SK-MEL-5 (cell line): ENCODE results near the gene MLLT6. TPM values are rescaled to one million over a fixed set of nuclear protein-coding genes. Genes with fewer than 3 reads are reported as not detected.

Experiments used
- DNase-seq: peaks from one replicate; pipeline ENCODE4 v3.0.0-alpha.2; 2016; ENCODE audit warnings: low read depth, low spot score
- in situ Hi-C: cut with HindIII; loops from 2 replicates; pipeline ENCODE4 v1.10.0; 2016; ENCODE audit warnings: low sequenced_read_pairs, high pct_unique_total_duplicates, low pct_unique_long_range_greater_than_20kb
- polyA plus RNA-seq, 2 experiments: library from polyadenylated mRNA; depleted of rRNA; stranded (reverse); fragments of >200 nt; gene quantifications; 2 replicates each; pipeline ENCODE4 v1.2.3, GENCODE V29; 2015
- total RNA-seq: library from RNA; depleted of rRNA; stranded (reverse); fragments of >200 nt; shearing (Covaris generic); gene quantifications from 2 replicates; pipeline ENCODE4 v1.2.3, GENCODE V29; 2014; rRNA removed

Gene MLLT6
- total RNA-seq, result 18.7 and 19.1 TPM in 2 replicates
- 29.6 and 43.8 TPM in 2 replicates for polyA plus RNA-seq (2015; cell fraction: cytosol; rRNA removed)
- polyA plus RNA-seq (2015; cell fraction: nucleus; rRNA removed), result 117 TPM in 2 replicates

DNA sequence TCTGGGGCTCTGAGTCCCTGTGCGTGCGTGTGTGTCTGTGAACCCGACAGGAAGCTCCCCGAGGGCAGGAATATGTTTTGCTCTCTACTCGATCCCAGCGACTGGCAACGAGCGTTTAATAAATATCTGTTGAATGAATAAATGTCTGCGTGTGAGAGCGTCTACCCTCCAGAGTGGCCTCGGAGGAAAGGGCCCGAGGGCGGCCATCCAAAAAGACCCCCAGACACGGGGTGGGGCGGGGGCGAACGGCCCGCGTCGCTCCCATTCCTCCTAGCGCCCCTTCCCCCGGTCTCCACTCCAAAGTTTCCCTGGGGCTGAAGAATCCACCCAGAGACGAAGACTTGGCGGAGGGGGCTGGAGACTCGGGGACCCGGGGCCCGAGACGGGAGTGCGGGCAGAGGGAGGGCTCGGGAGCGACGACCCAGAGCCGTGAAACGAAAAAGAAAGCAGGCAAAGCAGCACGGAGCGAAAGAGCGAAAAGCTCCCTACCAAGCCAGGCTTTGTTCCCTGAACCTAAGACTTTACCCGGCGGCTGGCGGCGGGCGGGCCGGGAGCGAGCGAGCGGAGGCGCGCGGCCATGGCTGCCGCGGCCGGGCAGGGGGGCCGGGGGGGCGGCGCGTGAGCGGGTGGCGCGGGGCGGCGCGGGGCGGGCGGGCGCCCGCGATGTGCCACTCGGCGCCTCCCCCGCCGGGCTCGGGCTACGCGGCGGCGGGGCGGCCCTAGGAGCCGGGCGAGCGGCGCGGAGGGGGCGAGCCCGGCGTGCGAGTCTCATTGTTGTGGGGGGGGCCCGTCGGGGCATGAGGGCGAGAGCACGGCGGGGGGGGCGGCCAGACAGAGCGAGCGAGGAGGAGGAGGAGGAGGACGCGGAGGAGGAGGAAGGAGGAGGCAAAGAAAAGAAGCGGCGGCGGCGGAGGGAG is at the start of gene MLLT6:
MLLT6 (plus strand) TSS at position 668 of the 917 bp plus-strand sequence. CDS start 360 bp downstream, outside the sequence.
- in situ Hi-C loops, result no loop called here
- DNase-seq, result peak; percentile 63

DNA sequence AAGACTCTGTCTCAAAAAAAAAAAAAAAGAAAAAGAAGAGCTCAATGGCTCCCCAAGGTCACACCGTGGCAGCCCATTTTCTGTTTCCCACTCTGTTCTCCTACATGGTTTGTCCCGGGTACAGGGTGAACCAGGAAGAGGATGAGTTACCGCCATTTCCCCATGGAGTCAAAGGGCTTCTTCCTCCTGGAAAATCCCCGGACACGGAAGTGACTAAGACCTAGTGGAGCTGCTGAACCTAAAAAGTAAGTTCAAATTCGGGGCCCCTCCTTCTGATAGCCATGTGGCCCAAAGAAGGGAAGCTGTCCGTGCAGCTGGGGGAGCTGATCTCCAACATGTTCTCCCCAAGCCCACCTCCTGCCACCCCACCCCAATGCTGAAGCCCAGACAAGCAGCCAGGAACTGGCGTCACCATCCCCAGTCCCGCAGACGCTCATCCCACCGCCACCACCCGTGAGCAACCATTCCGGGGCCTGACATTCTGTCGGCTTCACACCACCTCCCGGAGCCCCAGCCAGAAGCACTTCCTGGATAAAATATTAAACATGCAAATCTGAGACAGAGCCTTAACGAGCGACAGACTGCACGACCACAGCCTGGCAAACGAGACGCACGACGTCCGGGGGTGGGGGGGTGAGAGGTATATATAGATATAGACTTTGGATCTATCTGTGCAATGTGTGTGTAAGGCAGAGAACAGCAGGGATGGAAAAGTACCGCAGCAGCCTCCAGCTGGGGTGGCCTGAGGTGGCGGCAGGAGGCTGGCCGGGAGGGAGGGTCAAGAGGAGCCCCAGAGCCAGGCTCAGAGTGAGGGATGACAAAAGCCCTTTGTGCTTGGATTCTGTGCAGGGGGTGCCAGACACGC is 47.9 kb upstream of the MLLT6 start:
- DNase-seq, result no peak
- in situ Hi-C loops, result no loop called here

DNA sequence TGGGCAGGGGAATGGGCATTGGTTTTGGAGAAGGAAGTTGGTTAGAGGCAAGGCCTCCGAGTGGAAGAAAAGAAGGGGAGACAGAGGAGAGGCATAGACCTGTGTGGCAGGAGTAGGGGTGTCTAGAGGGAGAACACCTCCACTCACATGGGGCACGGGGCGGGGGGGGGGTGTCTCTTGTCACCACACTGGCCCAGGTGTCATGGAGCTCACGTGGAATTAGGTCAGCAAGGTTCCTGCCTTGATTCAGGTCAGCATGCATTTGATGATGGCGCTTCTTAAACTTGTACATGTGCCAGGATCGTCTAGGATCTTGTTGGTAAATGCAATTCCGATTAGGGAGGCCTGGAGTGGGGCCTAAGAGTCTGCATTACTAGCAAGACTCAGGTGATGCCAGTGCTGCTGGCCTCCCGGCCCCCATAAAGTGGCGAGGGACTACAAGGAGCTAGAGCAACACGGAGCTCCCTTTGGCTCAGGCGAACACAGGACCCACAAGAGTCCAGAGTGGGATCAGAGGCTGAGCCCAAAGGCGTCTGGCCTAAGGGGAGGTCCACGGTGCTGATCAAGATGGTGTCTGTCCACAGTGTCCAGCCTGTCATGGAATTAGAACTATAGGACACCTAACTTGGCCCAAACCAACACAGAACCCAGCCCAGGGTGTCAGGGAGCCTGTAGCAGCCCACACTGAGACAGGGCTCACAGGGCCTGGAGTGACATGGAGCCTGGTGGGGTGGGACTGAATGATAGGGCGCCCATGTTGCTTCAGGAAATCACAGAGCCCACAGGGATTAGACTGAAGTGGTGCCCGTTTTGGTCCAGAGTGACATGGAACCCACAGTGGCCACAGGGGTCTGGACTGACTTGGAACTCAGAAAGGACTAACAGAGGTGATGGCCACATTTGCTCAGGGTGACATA is 47.0 kb upstream of the MLLT6 start:
- DNase-seq, result no peak
- in situ Hi-C loops, result no loop called here

DNA sequence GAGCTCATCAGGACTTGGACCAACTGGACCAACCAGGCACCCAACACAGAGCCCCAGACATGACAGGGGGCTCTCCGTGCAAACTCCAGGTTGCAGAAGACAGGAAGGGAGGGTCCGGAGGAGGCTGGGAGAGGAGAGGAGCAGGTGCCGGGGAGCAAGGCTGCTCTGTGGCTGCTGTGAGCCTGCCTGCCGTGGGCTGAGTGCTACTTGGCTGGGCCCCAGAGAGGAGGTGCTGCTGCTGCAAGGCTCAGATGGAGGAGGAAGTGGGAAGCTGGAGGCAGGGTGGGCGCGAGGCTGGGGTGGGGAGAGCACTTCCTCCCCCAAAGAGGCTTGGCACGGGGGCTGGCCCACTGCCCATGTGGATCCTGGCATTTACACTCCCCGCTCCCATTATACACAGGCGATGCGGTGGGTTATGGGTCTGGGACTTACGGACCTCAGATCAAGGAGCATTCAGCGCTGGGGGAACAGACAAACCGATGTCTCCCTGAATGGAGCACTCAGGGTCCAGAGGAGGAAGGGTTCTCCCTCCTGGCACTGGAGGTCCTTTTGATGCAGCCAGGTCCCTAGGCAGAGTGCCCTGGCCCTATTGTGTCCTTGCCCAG is 46.2 kb upstream of the MLLT6 start:
- in situ Hi-C loops, result no loop called here
- no peak for DNase-seq

DNA sequence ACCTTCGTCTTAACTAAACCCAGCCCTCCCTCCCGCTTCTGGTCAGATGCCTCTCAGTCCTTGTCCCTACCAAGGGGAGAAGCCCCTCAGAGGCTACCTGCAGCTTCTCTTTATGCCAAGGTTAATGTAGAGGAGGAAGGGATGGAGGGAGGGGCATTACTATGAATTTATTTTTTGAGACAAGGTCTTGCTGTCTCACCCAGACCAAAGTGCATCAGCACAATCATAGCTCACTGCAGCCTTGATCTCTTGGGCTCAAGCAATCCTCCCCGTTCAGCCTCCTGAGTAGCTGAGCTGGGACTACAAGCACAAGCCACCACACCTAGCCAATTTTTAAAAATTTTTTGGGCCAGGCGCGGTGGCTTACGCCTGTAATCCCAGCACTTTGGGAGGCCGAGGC is 45.7 kb upstream of the MLLT6 start:
- in situ Hi-C loops, result no loop called here

DNA sequence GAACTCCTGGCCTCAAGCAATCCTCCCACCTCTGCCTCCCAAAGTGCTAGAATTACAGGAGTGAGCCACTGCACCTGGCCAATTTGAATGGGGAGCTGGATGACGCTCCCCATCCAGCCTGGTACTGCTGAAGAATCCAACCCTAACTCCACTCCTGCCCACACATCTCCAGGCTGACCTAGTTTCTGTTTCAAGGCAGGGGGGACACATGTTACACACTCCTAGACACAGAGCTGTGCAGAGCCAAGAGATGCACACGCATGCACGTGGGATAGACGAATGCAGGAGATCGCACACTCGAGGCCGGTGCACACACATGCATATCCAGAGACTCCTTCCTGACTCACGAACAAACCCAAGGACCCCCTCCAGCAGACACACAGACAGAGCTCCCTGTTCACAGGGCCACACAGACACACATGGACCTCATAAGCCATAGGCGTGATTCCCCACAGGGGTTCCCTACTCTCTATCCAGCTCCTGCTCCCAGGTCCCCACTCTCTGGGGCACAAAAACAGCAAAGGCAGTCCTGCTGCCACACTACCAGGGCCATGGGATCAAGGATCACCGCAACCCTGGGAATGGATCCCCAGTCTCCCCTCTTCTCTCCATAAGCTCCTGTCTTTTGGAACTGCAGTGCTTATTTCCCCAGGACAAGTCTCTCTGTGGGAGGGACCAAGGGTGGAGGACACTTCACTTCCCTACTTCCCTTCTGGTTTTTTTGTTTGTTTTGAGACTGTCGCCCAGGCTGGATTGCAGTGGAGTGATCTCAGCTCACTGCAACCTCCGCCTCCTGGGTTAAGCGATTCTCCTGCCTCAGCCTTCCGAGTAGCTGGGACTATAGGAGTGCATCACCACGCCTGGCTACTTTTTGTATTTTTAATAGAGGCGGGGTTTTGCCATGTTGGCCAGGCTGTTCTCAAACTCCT is 44.7 kb upstream of the MLLT6 start:
- in situ Hi-C loops, result no loop called here
- no peak for DNase-seq

More for the DNA sequence above, 45.7 kb upstream of the MLLT6 start:
- no peak for DNase-seq

DNA sequence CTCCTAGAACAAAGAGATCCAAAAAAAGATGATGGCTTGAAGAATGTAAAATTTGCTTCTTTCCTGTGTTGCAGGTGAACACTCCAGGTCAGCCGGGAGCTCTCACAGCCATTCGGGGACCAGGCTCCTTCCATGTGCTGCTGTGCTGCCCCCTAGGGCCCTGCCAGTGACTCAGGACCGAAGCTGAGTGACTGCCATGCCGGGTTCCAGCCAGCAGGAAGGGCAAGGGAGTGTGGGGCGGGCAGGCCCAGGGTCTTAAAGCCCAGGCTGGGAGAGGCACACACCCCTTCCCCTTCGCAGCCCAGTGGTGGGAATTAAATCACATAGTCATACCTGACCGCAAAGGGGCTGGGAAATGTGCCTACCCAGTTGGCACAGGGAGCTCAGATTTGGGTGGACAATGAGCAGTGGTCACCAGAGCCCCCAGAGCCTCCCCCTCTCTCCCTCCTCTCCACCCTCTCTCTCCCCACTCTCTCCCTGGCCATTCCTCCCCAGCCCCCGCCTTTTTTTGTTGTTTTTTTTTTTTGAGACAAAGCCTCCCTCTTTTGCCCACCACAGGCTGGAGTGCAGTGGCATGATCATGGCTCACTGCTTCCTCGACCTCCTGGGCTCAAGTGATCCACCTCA is 41.8 kb upstream of the MLLT6 start:
- DNase-seq, result peak; percentile 84
- in situ Hi-C loops, result no loop called here

DNA sequence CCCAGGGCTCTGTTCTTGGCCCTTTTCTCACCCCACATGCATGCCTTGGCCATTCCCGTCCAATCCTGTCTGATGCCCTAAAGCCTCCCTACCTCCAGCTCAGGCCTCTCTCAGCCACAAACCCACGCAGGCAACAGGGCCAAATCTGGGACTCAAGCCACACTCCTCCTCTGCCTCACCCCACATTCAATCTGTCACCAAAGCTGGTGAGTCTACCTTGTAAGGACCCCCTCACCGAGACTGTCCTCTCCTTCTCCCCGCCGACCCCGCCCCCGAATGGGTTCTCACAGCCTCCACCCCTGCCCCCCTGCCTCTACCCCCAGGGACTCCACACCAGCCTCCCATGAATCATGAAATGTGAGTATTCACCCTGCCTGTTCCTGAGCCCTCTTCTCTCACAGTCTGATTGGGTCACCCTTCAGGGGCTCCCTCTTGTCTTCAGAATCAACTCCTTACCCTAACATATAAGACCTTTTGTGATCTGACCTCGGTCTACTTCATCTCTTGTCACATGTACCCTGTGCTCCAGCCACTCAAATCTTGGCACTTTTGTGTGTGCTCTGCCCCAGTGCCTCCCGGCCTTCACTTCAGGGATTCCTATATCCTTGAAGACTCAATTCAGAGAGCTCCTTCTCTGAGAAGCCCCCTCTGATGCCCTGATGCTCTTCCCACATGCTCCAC is 41.0 kb upstream of the MLLT6 start:
- in situ Hi-C loops, result no loop called here
- no peak for DNase-seq

DNA sequence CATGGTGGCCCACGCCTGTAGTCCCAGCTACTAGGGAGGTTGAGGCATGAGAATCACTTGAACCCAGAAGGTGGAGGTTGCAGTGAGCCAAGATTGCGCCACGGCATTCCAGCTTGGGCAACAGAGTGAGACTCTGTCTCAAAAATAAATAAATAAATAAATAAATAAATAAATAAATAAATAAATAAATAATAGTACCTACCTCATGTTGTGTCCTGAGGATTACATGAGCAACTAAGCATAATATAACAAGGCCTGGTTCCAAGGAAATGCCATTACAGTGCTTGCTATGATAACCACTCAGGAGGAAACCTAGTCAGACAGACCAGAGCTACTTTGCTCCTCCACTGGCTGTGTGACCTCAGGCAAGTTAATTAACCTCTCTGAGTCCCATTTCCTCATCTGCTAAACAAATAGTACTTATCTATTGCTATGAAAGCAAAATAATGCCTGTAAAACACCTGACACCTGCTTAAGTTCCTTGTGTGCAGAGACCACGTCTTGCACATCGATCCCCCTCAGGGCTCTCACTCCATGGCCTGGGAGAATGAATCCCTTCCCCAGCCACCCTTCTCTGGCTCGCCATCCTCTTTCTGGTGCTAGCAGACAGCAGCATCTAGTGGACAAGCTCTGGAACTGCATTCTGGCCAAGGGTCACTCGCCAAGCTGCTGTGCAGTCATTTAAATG is 37.8 kb upstream of the MLLT6 start:
- DNase-seq, result peak; percentile 84
- in situ Hi-C loops, result no loop called here

DNA sequence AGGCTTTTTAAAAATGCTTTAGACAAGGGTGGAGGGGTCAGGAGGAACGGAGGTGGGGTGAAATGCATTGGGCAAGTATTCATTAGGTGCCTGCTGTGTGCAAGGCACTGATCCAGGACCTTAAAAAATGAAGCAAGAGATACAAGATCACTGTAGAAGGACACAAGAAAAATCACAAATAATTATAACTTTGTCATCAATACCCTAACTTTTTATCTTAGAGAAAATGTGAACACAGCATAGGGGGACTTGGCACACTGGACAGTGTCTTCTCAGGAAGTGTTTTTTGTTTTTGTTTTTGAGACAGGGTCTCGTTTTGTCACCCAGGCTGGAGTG is 37.3 kb upstream of the MLLT6 start:
- in situ Hi-C loops, result no loop called here
- no peak for DNase-seq

DNA sequence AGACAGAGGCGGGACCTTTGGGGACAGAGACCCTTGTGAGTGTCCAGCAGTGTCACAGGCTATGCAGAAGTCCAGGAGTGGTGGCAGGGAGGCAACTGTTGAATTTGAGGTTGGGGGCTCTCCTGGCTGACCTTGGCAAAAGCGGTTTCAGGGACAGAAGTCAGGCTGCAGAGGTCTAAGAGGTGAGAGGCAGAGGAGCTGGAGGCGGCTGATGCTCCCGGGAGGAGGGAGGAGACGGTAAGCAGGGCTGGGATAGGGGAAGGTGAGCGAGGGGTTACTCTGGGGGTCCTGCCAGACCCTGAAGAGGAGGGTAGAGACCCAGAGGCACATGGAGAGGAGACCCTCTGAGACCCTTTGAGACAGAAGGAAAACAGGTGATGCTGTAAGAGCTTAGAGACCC is 35.6 kb upstream of the MLLT6 start:
- DNase-seq, result no peak
- in situ Hi-C loops, result no loop called here

DNA sequence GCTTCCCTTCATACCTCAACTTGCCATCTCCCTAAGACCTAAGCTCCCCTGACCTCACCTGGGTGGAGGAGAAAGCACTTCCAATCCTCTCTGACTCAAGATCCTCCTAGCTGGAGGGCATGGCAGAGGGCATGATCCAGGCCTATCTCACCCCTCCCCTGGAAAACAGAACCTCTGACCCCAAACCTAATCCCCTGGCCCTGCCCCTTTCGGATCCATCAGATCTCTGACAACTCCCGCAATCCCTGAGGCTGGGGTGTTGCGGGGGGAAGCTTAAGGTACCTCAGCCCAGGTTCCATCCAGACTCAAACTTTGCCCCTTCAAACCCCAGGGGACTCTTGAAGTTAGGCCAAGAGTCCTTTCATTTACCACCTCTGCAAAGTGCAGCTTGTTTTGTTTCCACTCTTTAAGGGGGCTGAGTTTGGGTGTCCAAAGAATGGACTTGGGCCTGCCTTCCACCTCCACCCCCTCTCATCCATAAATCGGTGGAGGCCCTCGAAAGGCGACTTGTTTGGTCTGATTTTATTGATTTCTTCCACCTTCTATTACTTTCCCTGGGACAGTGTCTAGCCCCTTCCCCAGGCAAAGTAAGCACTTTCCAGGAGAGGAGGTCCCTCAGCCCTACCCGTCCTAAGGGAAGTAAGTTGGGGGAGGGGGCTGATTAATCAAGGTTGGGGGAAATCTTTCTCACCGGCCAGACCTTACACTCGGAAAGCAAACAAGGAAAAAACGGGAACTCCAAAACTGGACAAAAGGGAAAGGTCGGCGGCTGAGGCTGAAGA is 32.9 kb upstream of the MLLT6 start:
- no peak for DNase-seq
- in situ Hi-C loops, result no loop called here

DNA sequence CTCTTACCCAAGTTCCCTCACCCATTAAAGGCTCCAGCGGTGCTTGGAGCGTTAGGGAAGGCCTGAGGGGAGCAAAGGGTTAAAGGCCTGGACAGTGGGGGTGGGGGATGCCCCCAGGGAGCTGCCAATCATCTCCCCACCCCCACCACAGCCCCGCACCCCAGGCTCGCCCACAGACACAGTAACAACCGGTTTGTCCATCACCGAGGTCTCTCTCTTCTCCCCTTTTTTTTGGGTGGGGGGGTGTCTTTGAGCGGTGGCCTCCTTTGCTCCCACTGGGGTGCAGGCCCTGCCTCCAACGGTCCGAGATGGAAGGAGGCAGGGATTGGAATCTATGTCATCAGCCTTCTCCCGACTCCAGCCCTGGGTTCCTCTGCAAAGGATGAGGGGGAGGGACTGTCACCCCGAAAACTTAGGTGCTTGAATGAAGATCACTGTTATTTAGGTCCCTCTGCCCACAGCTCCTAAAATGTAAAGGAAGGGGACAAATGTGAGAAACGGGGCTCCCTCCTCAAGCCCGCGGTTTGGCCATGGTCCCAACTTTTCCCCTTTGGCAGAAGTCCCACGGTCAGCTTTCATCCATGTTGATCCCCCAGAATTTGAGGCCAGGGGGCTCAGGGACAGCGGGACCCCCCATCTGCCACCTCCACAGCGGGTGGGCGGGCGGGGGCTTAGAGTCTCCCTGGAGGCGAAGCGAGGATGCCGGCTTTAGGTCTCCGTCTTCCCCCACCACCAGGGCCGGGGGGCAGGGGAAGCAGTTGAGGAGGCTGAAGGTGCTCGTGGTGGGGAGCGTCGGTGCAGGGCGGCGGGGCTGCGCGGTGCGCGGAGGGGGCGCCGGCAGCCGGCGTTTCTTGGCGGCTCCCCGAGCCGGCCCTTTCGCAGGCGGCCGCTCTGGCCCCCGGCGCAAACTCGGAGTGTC is 32.0 kb upstream of the MLLT6 start:
- in situ Hi-C loops, result no loop called here
- no peak for DNase-seq
